HEK293 (cell line): ENCODE data around the gene TIE1.

Experiments
- GLI2 ChIP-seq: fragments of 450-650 bp; formaldehyde crosslinking; IDR thresholded peaks from 2 replicates; pipeline ENCODE4; 2017; ENCODE audit warnings: missing biosample characterization, missing genetic modification characterization, low read depth, borderline replicate concordance
- SETDB1 ChIP-seq: IDR thresholded peaks from one replicate; pipeline ENCODE4 v1.6.1; 2017; ENCODE audit warnings: mild to moderate bottlenecking, low read length, moderate library complexity, mixed read lengths; ENCODE audit not compliant: insufficient read length
- ZFHX2 ChIP-seq: fragments of 450-650 bp; formaldehyde crosslinking; conservative IDR thresholded peaks from 2 replicates; pipeline ENCODE4 v1.5.1; 2016; ENCODE audit warnings: missing biosample characterization, missing genetic modification characterization
- ZFP37 ChIP-seq: fragments of 450-650 bp; formaldehyde crosslinking; IDR thresholded peaks from 2 replicates; pipeline ENCODE4 v1.5.1; 2016; ENCODE audit warnings: missing biosample characterization, missing genetic modification characterization
- ZIC2 ChIP-seq: fragments of 450-650 bp; formaldehyde crosslinking; IDR thresholded peaks from 2 replicates; pipeline ENCODE4 v1.5.1; 2016; ENCODE audit warnings: missing biosample characterization, missing genetic modification characterization
- ZNF146 ChIP-seq: fragments of 450-650 bp; formaldehyde crosslinking; IDR thresholded peaks from 2 replicates; pipeline ENCODE4 v1.5.1; 2016; ENCODE audit warnings: missing biosample characterization, missing genetic modification characterization
- ZNF23 ChIP-seq: fragments of 450-650 bp; formaldehyde crosslinking; IDR thresholded peaks from 2 replicates; pipeline ENCODE4 v1.5.1; 2016; ENCODE audit warnings: missing biosample characterization, missing genetic modification characterization, borderline replicate concordance
- ZNF248 ChIP-seq: fragments of 450-650 bp; formaldehyde crosslinking; IDR thresholded peaks from 2 replicates; pipeline ENCODE4 v1.5.1; 2017; ENCODE audit warnings: missing biosample characterization, missing genetic modification characterization
- ZNF501 ChIP-seq: fragments of 450-650 bp; formaldehyde crosslinking; IDR thresholded peaks from 2 replicates; pipeline ENCODE4 v1.5.1; 2016; ENCODE audit warnings: missing biosample characterization, missing genetic modification characterization
- ZNF510 ChIP-seq: fragments of 450-650 bp; formaldehyde crosslinking; IDR thresholded peaks from 2 replicates; pipeline ENCODE4 v1.5.1; 2018; ENCODE audit warnings: mild to moderate bottlenecking, missing genetic modification characterization, missing biosample characterization; ENCODE audit not compliant: insufficient replicate concordance
- ZNF514 ChIP-seq: fragments of 450-650 bp; formaldehyde crosslinking; IDR thresholded peaks from 2 replicates; pipeline ENCODE4 v1.5.1; 2016; ENCODE audit warnings: missing biosample characterization, missing genetic modification characterization
- ZNF549 ChIP-seq: fragments of 450-650 bp; IDR thresholded peaks from 2 replicates; pipeline ENCODE4 v1.5.1; 2018; ENCODE audit warnings: missing biosample characterization, missing genetic modification characterization, mild to moderate bottlenecking, inconsistent platforms, moderate library complexity
- ZNF561 ChIP-seq: fragments of 450-650 bp; IDR thresholded peaks from 2 replicates; pipeline ENCODE4 v1.5.1; 2018; ENCODE audit warnings: missing biosample characterization, missing genetic modification characterization, borderline replicate concordance
- ZNF610 ChIP-seq: fragments of 450-650 bp; formaldehyde crosslinking; IDR thresholded peaks from 2 replicates; pipeline ENCODE4 v1.5.1; 2016; ENCODE audit warnings: missing biosample characterization, missing genetic modification characterization, borderline replicate concordance
- ZNF623 ChIP-seq: fragments of 450-650 bp; formaldehyde crosslinking; IDR thresholded peaks from 2 replicates; pipeline ENCODE4 v1.5.1; 2016; ENCODE audit warnings: missing biosample characterization, missing genetic modification characterization
- ZNF660 ChIP-seq: fragments of 450-650 bp; IDR thresholded peaks from 2 replicates; pipeline ENCODE4 v1.5.1; 2018; ENCODE audit warnings: missing biosample characterization, mild to moderate bottlenecking, missing genetic modification characterization
- ZNF791 ChIP-seq: fragments of 450-650 bp; formaldehyde crosslinking; IDR thresholded peaks from 2 replicates; pipeline ENCODE4 v1.5.1; 2016; ENCODE audit warnings: missing biosample characterization, missing genetic modification characterization
- ZNF830 ChIP-seq: fragments of 450-650 bp; IDR thresholded peaks from 2 replicates; pipeline ENCODE4 v1.5.0; 2018; ENCODE audit warnings: missing biosample characterization, missing genetic modification characterization, low read depth, mild to moderate bottlenecking, moderate library complexity
- ZNF837 ChIP-seq: fragments of 450-650 bp; formaldehyde crosslinking; IDR thresholded peaks from 2 replicates; pipeline ENCODE4 v1.5.1; 2016; ENCODE audit warnings: missing biosample characterization, missing genetic modification characterization
- TF ChIP-seq, protein P1 (sequence below): fragments of 450-650 bp; formaldehyde crosslinking; IDR thresholded peaks from 2 replicates; pipeline ENCODE4 v1.5.0; 2017; ENCODE audit warnings: missing biosample characterization, missing genetic modification characterization, borderline replicate concordance
- TF ChIP-seq, protein P2 (sequence below): fragments of 450-650 bp; formaldehyde crosslinking; IDR thresholded peaks from 2 replicates; pipeline ENCODE4 v1.5.1; 2016; ENCODE audit warnings: missing biosample characterization, missing genetic modification characterization
- TF ChIP-seq, protein P3 (sequence below): fragments of 450-650 bp; formaldehyde crosslinking; IDR thresholded peaks from 2 replicates; pipeline ENCODE4 v1.5.1; 2016; ENCODE audit warnings: missing biosample characterization, missing genetic modification characterization, borderline replicate concordance
- TF ChIP-seq, protein P4 (sequence below): fragments of 450-650 bp; formaldehyde crosslinking; IDR thresholded peaks from 2 replicates; pipeline ENCODE4 v1.5.1; 2016; ENCODE audit warnings: missing biosample characterization, missing genetic modification characterization
- TF ChIP-seq, protein P5 (sequence below): fragments of 450-650 bp; formaldehyde crosslinking; IDR thresholded peaks from 2 replicates; pipeline ENCODE4 v1.5.1; 2017; ENCODE audit warnings: missing biosample characterization, missing genetic modification characterization
- TF ChIP-seq, protein P6 (sequence below): fragments of 450-650 bp; IDR thresholded peaks from 2 replicates; pipeline ENCODE4 v1.5.1; 2018; ENCODE audit warnings: missing biosample characterization, missing genetic modification characterization

The TIE1 gene

DNA sequence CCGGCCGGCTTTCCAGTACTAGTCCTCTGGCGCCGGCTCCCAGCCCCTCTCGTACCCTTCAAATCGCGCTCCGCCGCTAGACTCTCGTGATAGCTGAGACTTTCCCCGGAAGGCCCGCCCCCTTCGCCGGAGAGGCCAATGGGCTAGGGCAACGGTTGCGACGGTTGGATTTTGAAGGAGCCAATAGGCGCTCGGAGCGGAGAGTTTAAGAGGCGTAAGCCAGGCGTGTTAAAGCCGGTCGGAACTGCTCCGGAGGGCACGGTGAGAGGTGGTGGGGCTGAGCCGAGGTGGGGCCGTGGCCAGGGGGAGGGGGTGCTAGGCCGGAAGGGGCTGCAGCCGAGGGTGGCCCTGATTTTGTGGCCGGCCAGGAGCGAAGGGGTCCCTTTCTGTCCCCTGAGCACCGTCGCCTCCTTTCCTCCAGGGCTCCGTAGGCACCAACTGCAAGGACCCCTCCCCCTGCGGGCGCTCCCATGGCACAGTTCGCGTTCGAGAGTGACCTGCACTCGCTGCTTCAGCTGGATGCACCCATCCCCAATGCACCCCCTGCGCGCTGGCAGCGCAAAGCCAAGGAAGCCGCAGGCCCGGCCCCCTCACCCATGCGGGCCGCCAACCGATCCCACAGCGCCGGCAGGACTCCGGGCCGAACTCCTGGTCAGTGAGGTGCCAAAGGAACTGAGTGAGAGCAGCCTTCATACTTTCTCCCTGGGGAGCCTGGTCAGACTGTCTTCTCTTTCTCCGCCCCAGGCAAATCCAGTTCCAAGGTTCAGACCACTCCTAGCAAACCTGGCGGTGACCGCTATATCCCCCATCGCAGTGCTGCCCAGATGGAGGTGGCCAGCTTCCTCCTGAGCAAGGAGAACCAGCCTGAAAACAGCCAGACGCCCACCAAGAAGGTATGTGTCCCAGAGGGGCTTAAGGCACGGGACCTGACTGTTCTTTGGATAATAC is 58.2 kb downstream of the TIE1 start, which contains the start of gene CDC20 (continued):
- TF ChIP-seq, protein P1, sequence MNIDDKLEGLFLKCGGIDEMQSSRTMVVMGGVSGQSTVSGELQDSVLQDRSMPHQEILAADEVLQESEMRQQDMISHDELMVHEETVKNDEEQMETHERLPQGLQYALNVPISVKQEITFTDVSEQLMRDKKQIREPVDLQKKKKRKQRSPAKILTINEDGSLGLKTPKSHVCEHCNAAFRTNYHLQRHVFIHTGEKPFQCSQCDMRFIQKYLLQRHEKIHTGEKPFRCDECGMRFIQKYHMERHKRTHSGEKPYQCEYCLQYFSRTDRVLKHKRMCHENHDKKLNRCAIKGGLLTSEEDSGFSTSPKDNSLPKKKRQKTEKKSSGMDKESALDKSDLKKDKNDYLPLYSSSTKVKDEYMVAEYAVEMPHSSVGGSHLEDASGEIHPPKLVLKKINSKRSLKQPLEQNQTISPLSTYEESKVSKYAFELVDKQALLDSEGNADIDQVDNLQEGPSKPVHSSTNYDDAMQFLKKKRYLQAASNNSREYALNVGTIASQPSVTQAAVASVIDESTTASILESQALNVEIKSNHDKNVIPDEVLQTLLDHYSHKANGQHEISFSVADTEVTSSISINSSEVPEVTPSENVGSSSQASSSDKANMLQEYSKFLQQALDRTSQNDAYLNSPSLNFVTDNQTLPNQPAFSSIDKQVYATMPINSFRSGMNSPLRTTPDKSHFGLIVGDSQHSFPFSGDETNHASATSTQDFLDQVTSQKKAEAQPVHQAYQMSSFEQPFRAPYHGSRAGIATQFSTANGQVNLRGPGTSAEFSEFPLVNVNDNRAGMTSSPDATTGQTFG (tag by site-specific recombination), result no peak
- TF ChIP-seq ZNF146 (tag by site-specific recombination), result no peak
- no peak for TF ChIP-seq ZNF623
- TF ChIP-seq ZFP37 (tag by site-specific recombination), result no peak
- no peak for TF ChIP-seq GLI2 (tag by site-specific recombination)
- TF ChIP-seq, protein P2, sequence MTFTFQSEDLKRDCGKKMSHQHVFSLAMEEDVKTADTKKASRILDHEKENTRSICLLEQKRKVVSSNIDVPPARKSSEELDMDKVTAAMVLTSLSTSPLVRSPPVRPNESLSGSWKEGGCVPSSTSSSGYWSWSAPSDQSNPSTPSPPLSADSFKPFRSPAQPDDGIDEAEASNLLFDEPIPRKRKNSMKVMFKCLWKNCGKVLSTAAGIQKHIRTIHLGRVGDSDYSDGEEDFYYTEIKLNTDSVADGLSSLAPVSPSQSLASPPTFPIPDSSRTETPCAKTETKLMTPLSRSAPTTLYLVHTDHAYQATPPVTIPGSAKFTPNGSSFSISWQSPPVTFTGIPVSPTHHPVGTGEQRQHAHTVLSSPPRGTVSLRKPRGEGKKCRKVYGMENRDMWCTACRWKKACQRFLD (tag by site-specific recombination), result peak; percentile 10; the same call in 1 of the 2 replicates
- TF ChIP-seq ZNF23, result no peak
- TF ChIP-seq ZNF660 (tag by site-specific recombination), result no peak
- no peak for TF ChIP-seq ZNF549
- peak; percentile 74; the same call in 1 of the 2 replicates for TF ChIP-seq ZNF501 (tag by site-specific recombination)
- TF ChIP-seq ZNF837, result no peak
- TF ChIP-seq, protein P3, sequence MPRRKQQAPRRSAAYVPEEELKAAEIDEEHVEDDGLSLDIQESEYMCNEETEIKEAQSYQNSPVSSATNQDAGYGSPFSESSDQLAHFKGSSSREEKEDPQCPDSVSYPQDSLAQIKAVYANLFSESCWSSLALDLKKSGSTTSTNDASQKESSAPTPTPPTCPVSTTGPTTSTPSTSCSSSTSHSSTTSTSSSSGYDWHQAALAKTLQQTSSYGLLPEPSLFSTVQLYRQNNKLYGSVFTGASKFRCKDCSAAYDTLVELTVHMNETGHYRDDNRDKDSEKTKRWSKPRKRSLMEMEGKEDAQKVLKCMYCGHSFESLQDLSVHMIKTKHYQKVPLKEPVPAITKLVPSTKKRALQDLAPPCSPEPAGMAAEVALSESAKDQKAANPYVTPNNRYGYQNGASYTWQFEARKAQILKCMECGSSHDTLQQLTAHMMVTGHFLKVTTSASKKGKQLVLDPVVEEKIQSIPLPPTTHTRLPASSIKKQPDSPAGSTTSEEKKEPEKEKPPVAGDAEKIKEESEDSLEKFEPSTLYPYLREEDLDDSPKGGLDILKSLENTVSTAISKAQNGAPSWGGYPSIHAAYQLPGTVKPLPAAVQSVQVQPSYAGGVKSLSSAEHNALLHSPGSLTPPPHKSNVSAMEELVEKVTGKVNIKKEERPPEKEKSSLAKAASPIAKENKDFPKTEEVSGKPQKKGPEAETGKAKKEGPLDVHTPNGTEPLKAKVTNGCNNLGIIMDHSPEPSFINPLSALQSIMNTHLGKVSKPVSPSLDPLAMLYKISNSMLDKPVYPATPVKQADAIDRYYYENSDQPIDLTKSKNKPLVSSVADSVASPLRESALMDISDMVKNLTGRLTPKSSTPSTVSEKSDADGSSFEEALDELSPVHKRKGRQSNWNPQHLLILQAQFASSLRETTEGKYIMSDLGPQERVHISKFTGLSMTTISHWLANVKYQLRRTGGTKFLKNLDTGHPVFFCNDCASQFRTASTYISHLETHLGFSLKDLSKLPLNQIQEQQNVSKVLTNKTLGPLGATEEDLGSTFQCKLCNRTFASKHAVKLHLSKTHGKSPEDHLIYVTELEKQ (tag by site-specific recombination), result 0 out of 2 replicates have a peak, but pooled peaks have one; percentile 10
- TF ChIP-seq, protein P4, sequence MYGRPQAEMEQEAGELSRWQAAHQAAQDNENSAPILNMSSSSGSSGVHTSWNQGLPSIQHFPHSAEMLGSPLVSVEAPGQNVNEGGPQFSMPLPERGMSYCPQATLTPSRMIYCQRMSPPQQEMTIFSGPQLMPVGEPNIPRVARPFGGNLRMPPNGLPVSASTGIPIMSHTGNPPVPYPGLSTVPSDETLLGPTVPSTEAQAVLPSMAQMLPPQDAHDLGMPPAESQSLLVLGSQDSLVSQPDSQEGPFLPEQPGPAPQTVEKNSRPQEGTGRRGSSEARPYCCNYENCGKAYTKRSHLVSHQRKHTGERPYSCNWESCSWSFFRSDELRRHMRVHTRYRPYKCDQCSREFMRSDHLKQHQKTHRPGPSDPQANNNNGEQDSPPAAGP (tag by site-specific recombination), result no peak
- TF ChIP-seq, protein P5, sequence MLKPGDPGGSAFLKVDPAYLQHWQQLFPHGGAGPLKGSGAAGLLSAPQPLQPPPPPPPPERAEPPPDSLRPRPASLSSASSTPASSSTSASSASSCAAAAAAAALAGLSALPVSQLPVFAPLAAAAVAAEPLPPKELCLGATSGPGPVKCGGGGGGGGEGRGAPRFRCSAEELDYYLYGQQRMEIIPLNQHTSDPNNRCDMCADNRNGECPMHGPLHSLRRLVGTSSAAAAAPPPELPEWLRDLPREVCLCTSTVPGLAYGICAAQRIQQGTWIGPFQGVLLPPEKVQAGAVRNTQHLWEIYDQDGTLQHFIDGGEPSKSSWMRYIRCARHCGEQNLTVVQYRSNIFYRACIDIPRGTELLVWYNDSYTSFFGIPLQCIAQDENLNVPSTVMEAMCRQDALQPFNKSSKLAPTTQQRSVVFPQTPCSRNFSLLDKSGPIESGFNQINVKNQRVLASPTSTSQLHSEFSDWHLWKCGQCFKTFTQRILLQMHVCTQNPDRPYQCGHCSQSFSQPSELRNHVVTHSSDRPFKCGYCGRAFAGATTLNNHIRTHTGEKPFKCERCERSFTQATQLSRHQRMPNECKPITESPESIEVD, result no peak
- TF ChIP-seq ZFHX2, result no peak
- TF ChIP-seq ZIC2 (tag by site-specific recombination), result 0 out of 2 replicates have a peak, but pooled peaks have one; percentile 12
- no peak for TF ChIP-seq ZNF248
- TF ChIP-seq ZNF514 (tag by site-specific recombination), result no peak
- no peak for TF ChIP-seq ZNF830 (tag by site-specific recombination)
- TF ChIP-seq SETDB1, result no peak
- TF ChIP-seq ZNF510, result no peak
- TF ChIP-seq, protein P6, sequence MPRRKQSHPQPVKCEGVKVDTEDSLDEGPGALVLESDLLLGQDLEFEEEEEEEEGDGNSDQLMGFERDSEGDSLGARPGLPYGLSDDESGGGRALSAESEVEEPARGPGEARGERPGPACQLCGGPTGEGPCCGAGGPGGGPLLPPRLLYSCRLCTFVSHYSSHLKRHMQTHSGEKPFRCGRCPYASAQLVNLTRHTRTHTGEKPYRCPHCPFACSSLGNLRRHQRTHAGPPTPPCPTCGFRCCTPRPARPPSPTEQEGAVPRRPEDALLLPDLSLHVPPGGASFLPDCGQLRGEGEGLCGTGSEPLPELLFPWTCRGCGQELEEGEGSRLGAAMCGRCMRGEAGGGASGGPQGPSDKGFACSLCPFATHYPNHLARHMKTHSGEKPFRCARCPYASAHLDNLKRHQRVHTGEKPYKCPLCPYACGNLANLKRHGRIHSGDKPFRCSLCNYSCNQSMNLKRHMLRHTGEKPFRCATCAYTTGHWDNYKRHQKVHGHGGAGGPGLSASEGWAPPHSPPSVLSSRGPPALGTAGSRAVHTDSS (tag by site-specific recombination), result no peak
- TF ChIP-seq ZNF791 (tag by site-specific recombination), result no peak
- no peak for TF ChIP-seq ZNF561 (tag by site-specific recombination)
- TF ChIP-seq ZNF610 (tag by site-specific recombination), result peak; percentile 73
